GM21528 (cell line): ENCODE data around the gene USP21.
A peak's percentile ranks its signal among the peaks of the same experiment; 100 is the strongest.

Experiments used
- ATAC-seq: cut with Tn5 transposase; IDR thresholded peaks from one replicate; pipeline ENCODE4 v1.9.1; 2021; ENCODE audit warnings: mild to moderate bottlenecking, moderate library complexity; ENCODE audit not compliant: unreplicated experiment, low FRiP score

The USP21 gene

DNA sequence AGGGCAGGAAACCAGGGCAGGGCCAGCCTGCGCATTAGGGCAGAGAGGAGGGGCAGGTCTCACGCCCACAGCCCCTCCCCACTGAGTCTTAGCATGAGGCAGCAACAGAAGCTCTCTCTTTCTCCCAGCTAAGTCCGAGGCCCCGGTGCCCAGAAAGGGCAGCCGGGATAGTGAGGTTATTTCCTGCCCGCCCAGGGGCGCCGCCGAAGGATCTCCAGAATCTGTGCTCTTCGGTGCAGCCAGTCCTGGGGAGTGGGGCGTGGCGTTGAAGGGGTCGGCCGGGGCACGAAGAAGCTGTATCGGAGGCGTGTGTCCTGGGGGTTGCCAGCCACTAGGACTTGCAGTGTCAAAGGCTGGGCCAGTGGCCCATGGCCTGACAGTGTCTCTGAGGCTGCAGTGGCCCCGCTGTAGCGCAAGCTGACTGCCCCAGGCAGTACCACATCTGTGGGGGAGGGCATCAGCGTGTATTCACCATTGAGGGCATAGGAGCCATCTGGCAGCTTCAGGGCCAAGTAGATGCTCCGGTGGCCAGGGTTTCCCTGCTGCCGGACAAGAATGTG, 31.7 kb downstream of the USP21 start:
- ATAC-seq, result no peak

DNA sequence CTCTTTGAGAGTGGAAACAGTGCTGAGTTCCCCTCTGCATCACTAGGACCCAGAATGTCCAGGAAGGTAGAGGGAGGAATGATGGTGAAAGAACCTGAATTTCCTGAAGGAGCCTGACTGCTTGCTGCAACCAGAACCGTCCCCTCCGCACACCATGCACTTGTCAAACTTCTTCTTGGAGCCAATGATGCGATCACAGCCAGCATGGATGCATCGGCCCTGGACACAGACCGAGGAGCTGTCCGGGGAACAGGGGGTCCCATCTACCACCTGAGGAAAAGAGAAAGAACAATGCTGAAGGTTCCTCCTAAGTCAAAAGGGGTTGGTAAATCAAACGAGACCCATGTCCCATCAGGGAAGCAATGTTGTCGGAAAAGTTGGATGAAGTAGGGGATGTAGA, 32.7 kb downstream of the USP21 start:
- no peak for ATAC-seq

DNA sequence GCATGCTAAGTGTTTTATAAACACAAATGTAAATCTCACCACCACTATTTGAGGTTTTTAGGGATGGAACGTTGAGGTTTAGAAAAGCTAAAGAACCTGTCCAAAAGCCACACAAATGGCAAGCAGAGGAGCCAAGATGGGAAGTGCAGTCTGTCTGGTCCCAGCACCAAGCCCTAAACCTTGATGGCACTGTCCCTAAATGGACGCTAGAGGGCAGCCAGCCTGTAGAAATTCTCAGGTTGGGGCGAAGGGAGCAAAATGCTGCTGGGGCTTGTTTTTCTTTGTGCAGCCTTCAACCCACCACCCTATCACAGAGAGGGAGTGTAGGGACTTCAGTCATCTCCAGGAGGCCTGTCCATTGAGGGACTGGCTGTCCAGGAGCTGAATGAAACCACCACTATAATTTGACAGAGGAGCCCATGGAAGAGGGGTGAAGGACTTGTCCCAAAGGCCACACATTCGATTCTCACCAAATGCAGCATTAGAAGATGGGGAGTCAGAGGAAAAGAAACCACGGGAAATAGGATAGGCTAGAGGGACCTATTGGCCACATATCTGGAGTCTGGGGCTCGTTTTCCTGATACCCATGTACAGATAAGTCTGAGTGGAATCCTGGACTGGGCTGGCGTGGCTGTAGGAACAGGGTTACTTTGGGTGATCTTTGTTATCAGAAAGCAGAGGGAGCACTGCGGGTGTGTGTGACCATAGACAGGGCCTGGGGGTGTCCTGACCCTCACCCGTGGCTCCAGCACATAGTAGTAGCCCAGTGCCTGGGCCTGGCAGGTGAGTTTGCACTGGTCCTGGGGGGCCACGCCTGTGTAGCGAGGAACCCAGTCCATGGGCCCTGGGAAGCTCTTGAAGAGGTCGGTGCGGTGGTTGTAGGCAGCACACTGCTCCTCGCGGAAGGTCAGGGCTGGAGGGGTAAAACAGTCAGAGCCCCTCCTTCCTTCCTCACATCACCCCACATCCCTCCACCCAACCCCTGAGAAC, 33.5 kb downstream of the USP21 start:
- no peak for ATAC-seq

DNA sequence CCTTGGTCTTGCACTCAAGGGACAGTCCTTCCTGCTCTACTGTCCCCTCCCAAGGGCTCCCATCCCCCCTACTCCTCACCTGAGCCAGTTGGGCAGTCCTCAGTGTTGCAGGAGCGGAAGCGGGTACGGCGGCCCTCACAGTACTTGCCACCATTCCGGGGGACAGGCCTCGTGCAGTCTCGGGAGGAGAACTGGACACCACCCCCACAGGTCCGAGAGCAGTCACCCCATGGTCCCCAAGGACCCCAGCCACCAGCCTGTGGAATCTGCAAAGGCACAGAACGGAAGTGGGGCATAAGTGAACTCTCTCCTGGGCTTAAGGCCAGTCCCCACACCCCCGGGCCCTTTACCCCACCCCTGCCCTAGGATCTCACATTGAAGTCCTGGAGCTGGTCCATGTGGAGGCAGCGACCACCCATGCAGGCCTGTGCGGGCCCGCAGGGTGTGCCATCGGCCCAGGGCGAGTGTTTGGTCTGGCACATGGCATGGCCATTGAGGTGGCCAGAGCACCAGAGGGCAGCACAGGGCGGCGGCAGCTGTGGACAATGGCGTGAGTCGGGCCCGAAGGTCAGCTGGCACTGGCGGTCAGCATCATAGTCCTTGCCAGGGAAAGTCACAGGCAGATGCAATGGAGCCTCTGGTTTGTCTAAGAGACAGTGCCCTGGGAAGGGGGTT, 34.4 kb downstream of the USP21 start:
- ATAC-seq, result no peak

- ATAC-seq, result peak; percentile 58
Observed at GRCh38 chr1:161195171-161195570, 35.9 kb downstream of the USP21 start.

- no peak for ATAC-seq
Observed at GRCh38 chr1:161196111-161196510, 36.8 kb downstream of the USP21 start.

DNA sequence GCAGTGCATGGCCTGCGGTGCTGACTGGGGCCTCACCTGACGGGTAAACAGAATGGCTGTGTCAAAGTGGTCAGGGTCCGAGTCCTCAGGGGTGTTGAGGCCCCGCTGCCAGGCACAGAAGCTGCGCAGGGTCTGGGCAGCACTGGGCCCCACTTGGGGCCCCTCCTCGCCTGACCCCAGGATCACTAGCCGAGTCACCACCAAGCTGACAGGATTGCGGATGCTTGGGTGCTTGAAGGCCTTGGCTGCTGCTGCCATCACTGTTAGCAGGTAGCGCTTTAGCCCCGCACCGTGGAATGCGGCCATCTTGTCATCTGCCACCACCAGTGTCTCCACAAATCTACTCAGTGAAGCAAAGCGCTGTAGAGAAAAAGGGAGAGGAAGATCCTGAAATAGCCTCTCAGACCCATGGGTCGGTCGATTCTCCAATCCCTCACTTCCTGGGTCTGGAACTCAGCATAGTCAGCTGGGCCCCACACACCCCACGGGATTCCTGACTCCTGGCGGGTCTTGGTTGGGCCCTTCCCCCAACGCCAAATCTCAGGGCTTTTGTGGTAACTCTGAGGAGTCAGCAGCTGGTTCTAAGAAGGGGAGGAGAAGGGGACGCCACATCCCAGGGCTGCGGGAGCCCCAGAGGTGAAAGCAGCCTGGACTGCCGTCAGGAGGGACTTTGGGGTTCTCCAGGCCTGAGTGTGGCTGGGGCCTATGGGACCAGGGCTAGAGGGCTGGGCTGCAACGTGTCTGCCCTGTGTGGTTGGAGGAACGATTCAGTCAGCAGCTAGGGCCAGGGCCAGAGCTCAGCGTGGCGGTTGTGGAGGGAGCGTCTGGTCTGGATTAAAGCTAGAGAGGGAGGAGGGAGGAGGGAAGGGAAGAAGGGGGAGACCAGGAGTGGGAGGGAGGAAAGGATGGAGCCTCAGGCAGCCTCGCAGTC, 37.5 kb downstream of the USP21 start:
- ATAC-seq, result no peak

DNA sequence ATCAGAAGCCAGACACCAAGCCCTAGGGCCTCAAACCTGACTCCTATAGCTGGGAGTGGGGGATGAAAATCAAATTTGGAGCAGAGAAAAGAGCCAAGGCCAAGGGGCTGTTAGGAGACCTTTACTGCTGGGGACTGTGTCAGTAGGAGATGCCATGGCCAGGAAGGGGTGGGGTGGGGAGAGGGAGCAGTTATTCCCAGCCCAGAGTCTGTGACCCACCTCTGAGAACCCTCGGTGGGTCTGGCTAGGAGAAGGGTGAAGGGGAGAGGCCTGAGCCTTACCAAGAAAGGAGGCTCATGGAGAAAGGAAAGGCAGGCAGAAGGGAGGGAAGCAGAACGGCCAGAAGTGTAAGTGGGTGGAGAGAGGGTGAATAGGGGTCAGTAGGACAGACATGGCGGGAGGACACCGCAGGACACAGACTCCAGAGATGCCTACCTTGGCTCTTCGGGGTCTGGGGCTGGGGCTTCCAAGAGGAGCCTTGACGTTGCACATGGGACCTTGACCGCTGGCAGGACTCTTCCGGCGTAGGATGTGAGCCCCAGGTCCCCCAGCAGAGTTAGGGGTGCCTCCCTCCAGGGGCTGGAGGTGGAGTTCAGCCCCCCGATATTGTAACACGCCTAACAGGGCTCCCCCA, 38.4 kb downstream of the USP21 start:
- ATAC-seq, result no peak

GRCh38 chr1:161198194-161198896, 39.0 kb downstream of the USP21 start:
- ATAC-seq, result no peak

DNA sequence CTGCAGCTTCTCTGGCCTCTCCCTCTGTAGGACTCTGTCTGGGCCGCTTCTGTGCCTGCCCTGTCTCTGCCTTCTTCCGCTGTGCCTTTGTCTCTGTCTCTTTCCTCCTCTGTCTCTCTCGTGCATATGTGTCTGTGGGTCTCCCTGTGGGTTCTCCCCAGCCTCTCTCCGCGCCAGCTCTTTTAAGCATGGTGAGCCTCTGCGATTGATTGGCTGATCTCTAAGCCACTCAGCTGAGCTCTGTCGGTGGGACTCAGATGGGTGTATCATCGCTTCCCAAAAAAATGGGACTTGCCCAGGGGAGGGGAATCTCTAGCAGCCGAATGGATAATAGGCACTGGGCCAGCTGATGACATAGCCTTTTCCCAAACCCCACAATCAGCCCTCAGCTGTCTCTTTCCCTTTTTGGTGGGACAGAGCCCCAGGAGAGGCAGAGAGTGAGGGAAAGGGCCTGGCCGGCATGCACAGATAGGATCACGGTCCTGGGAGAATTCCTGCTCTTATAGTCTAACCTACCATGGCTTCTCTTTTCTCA, 39.7 kb downstream of the USP21 start, which contains the start of gene ADAMTS4:
TSS of gene ADAMTS4 (minus strand) at position 158 of the 535 bp plus-strand sequence. CDS start 427 bp downstream, outside the sequence.
- no peak for ATAC-seq

DNA sequence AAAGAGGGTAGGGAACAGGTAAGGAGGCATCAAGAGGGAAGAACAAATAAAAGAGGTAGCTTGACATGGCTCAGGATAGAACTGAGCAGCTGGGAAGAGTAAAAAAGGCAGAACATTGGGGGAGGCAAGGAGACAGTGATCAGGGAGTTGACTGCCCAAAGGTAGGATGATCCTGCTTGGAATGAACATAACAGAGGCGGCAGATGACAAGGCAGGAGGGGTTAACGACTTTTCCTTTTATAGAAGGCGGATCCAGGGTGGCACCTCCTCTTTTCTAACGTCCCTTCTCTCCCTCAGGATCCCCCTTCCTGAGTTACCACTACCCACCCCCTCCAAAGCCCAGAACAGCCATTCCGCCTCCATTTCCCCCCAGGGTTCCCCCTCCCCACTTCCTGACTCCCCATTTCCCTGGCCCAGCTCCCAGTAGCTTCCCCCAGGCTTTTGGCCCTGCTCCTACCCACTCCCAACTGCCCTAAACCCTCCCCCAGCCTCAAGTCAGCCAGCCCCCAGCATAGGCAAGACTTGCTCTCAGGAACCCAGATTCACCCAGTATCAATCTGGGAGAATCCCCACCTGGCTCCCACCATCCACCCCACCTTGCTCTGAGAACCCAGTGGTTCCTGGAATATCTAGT, 40.3 kb downstream of the USP21 start:
- ATAC-seq, result no peak

DNA sequence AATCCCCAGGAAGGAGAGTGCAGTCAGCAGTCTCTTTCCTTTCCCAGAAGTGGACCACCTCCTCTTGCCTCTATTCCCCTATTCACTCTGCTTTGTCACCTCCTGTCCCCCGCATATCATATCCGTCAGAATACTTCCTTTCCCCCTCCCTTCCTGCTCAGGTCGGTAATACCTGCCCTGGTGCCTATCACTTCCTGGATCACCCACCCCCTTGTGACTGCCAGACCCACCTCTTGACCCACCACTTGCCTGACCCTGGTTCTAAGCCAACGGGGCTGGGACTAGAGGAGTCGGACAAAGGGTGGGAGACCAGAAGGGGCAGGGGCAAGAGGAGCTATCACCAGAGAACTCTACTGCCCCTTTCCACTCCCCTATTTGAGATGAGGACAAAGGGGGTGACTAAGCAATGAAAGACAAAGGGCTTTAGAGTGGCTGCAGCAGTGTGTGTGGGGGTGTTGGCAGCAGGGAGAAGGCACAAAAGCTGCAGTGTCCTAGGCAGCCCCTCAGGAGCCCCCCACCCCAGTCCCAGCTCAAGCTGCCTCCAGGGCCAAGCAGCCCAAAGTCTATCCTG, 41.2 kb downstream of the USP21 start:
- ATAC-seq, result no peak

GRCh38 chr1:161200992-161201835, 41.9 kb downstream of the USP21 start:
- ATAC-seq, result no peak

- ATAC-seq, result peak; percentile 93
Observed at GRCh38 chr1:161201836-161202712, 42.8 kb downstream of the USP21 start, which contains the start of gene NDUFS2. TSS of gene NDUFS2 (plus strand) at chr1:161202367. CDS start at chr1:161202386, 19 bp downstream.

DNA sequence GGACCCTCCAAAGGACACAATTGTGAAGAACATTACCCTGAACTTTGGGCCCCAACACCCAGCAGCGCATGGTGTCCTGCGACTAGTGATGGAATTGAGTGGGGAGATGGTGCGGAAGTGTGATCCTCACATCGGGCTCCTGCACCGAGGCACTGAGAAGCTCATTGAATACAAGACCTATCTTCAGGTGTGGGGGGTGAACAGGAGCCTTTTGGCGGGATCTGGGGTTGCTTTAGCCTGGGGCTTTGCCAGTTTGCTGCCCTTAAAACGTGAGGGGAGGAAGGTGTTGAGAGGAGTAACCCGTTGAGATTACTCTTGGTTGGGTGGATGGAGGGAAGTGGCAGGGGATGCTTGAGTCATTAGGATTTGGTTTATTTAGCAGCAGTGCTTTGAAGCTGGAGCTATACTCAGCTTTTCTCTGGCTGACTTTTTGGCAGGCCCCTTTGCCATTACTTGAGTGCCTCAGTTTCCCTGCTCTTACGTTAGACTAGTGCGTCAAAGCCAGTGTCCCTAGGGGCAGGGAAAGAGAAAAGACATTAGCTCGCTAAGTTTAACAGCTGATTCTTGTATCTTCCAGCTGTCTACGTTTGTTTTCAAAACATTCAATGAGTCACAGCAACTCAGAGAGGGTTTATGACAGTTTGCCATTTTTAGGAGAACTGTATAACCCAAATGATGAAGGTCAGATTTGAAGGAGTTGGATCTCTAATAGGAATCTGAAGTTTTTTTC, 47.3 kb downstream of the USP21 start:
- no peak for ATAC-seq
